Upper lobe of left lung (tissue), 4 donors: Measurements from ENCODE around the gene TRIM37.

Experiments
- CTCF ChIP-seq, 6 experiments: fragments of 450-650 bp in 4 of 6; fragments of 200-600 bp in 2 of 6; sonication (generic) in 2 of 6; IDR thresholded peaks; one replicate each; pipeline ENCODE4 v1.5.1; 2016 to 2019; ENCODE audit warnings: antibody characterized with exemption in 6 of 6
- POLR2A ChIP-seq, 4 donors: fragments of 450-650 bp; IDR thresholded peaks; one replicate each; pipeline ENCODE4 v1.5.1; 2016 to 2017; ENCODE audit warnings: antibody characterized with exemption in 4 of 4, mild to moderate bottlenecking in 2 of 4

- TF ChIP-seq POLR2A (IDR thresholded peaks at IDR 0.05) (no peak), CTCF (IDR thresholded peaks at IDR 0.05) (no peak)
These were observed 36.8 kb downstream of the TRIM37 start for GRCh38 chr17:59069856-59070255.
